GM12892 (cell line): ENCODE results near the gene KIAA1755.

ENCODE experiments used
- POLR2A ChIP-seq: IDR thresholded peaks from 2 replicates; pipeline ENCODE4 v1.6.1; 2011; ENCODE audit warnings: low read depth, low read length, control low read depth
- TAF1 ChIP-seq: IDR thresholded peaks from 2 replicates; pipeline ENCODE4 v1.6.1; 2011; ENCODE audit warnings: low read depth, mild to moderate bottlenecking, control low read depth, low read length, borderline replicate concordance

DNA sequence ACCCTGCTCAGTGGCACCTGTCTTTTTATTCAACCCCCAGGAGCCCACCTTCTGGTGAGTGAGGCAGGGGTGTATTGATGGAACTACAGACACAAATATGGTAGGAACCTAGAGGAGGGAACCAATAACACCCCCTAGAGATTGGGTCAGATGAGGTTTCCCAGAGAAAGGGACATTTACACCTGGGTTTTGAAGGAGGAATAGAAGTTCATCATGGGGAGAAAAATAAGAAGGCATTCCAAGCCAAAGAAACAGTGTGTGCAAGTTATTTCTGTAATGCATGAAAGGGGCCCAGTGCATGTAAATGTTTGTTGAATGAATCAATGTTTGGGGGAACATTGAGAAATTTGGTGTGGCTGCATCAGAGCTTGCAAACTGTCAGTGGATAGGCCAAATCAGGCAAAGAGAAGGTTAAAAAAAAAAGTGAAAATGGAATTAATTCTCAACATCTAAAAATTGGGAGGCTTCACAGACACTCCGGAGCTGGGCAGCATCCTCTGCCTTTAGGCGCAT lies 11.1 kb upstream of the KIAA1755 start:
- TF ChIP-seq TAF1 (no peak), POLR2A (no peak)
